C4-2B (cell line): ENCODE data around the gene UNC93B1.

Experiments used
- H3K27ac ChIP-seq: fragments of 450-650 bp; 2 replicates; pipeline ENCODE4 v1.5.1; 2017
- CTCF ChIP-seq: fragments of 450-650 bp; conservative IDR thresholded peaks from 2 replicates; pipeline ENCODE4 v1.5.1; 2017; ENCODE audit warnings: mild to moderate bottlenecking
- ZFX ChIP-seq: fragments of 450-650 bp; IDR thresholded peaks from 2 replicates; pipeline ENCODE4 v1.6.1; 2017

Gene UNC93B1, protein sequence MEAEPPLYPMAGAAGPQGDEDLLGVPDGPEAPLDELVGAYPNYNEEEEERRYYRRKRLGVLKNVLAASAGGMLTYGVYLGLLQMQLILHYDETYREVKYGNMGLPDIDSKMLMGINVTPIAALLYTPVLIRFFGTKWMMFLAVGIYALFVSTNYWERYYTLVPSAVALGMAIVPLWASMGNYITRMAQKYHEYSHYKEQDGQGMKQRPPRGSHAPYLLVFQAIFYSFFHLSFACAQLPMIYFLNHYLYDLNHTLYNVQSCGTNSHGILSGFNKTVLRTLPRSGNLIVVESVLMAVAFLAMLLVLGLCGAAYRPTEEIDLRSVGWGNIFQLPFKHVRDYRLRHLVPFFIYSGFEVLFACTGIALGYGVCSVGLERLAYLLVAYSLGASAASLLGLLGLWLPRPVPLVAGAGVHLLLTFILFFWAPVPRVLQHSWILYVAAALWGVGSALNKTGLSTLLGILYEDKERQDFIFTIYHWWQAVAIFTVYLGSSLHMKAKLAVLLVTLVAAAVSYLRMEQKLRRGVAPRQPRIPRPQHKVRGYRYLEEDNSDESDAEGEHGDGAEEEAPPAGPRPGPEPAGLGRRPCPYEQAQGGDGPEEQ

GRCh38 chr11:68003846-68004550 lies at the start of gene UNC93B1:
TSS of gene UNC93B1 (minus strand) at chr11:68004097. CDS start at chr11:68004043, 54 bp downstream.
- TF ChIP-seq ZFX (0 out of 2 replicates have a peak, but pooled peaks have one; percentile 36), CTCF (no peak)
- peak within 1 kb of the TSS; percentile 60 for H3K27ac ChIP-seq

GRCh38 chr11:68053117-68053516 lies 49.2 kb upstream of the UNC93B1 start:
- TF ChIP-seq CTCF: no peak
- no peak for TF ChIP-seq ZFX
- H3K27ac ChIP-seq: no peak overlapping the region

DNA sequence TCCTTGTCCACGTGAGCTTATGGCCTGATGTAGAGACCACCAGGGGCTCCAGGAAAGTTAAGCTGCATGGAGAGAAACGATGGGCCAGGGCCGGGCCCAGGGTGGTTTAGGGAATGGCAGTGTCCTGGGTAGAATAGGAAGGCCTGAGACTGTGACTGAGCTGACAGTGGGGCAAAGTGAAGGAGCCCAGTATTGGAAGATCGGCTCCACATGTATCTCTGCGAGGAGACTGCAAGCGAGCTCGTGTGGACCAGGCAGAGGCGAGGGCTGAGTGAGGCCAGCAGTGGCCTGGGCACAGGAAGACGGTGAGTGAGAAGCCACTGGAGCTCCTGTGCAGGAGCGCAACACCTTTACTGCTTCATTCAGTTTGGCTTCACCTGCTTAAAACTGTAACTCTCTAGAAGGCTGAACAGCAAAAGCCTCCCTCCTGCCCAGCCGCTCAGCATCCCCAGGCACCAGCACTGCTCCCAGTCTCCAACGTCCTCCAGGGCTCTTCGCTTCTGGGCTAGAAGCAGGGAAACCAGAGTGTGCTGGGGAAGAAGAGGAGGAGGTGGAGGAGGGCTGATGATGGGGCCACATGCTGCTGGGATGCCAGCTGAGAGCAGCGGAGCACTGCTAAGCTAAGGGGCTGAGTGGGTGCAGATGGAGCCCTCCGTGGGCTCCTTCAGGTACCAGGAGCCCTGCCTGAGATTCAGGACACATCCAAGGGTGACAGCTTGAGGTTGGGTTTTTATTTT lies 48.4 kb upstream of the UNC93B1 start:
- H3K27ac ChIP-seq: no peak overlapping the region
- no peak for TF ChIP-seq ZFX
- TF ChIP-seq CTCF: no peak

GRCh38 chr11:68051191-68052136 lies 47.6 kb upstream of the UNC93B1 start:
- TF ChIP-seq CTCF: no peak
- TF ChIP-seq ZFX: no peak
- no peak overlapping the region for H3K27ac ChIP-seq

- TF ChIP-seq ZFX (no peak), CTCF (no peak)
- no peak overlapping the region for H3K27ac ChIP-seq
Measured at GRCh38 chr11:68050371-68050841, 46.5 kb upstream of the UNC93B1 start.
